Activated naive CD4-positive, alpha-beta T cell treated with anti-CD3 and anti-CD28 coated beads, Interleukin-2, amount 50 U/mL, for 16 hours (primary cell): ENCODE measurements around the gene SEC16B.

ENCODE experiments used
- DNase-seq: peaks from one replicate; pipeline ENCODE4 v3.0.0-alpha.2; 2020

Gene SEC16B

GRCh38 chr1:177905686-177906085 is 64.2 kb downstream of the SEC16B start:
- no peak for DNase-seq

GRCh38 chr1:177902266-177902665 is 67.6 kb downstream of the SEC16B start:
- no peak for DNase-seq

GRCh38 chr1:177897998-177898654 is 71.7 kb downstream of the SEC16B start:
- no peak for DNase-seq

DNA sequence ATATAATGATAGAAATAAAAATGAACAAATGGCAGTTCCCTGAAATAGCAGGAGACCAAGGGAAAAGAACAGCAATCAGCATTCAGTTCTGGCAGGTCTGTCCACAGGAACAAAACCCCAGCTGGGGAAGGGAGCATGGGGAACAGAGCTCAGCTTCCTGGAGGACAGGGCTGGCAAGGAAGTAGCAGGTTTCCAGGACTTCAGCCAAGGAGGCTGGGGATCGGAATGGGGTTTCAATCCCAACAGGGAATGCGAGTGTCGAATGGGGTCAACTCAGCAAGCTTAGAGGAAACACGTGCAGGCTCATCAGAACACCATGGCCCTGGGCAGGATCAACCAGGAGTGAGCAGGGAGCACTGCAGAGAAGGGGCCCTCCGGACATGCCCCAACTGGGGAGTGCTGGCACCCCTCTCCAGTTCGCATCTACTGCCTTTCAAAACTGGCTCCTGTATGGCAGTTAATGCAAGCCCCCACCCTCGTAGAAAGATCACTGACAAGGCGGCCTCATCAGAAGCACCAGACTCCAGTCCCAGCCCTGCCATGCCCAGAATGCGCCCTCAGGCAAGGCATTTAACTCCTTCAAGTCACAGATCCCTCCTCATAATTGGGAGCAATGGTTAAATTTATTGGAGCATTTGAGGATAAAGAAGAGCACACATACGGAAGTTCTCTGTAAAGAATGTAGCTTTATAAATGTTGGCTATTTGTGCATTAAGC is 72.4 kb downstream of the SEC16B start:
- DNase-seq: no peak
